Muscle layer of duodenum (tissue), 2 donors: ENCODE measurements around the gene C1orf159.

Experiments
- H3K27ac ChIP-seq: one replicate; pipeline ENCODE4 v1.7.0; 2013; ENCODE audit warnings: mild to moderate bottlenecking, low read length
- H3K27me3 ChIP-seq: one replicate; pipeline ENCODE4 v1.7.0; 2013; ENCODE audit warnings: low read depth, mild to moderate bottlenecking, control low read depth, low read length
- H3K36me3 ChIP-seq, 2 donors: one replicate each; pipeline ENCODE4 v1.7.0; 2013; ENCODE audit warnings: low read length in 2 of 2, control low read depth in 1 of 2, mild to moderate bottlenecking in 1 of 2; ENCODE audit not compliant: insufficient read depth in 2 of 2, control insufficient read depth in 1 of 2
- H3K4me1 ChIP-seq, 2 donors: one replicate each; pipeline ENCODE4 v1.7.0; 2013; ENCODE audit warnings: low read length in 2 of 2, mild to moderate bottlenecking in 2 of 2, control low read depth in 1 of 2, moderate library complexity in 1 of 2; ENCODE audit not compliant: insufficient read depth in 2 of 2, control insufficient read depth in 1 of 2
- H3K4me3 ChIP-seq, 2 donors: one replicate each; pipeline ENCODE4 v1.7.0; 2013; ENCODE audit warnings: low read length in 2 of 2, low read depth in 1 of 2, mild to moderate bottlenecking in 1 of 2
- H3K9me3 ChIP-seq, 2 donors: one replicate each; pipeline ENCODE4 v1.7.0; 2013; ENCODE audit warnings: low read length in 2 of 2, control low read depth in 1 of 2, mild to moderate bottlenecking in 1 of 2; ENCODE audit not compliant: control insufficient read depth in 1 of 2
- donor health status: healthy.

Gene C1orf159

DNA sequence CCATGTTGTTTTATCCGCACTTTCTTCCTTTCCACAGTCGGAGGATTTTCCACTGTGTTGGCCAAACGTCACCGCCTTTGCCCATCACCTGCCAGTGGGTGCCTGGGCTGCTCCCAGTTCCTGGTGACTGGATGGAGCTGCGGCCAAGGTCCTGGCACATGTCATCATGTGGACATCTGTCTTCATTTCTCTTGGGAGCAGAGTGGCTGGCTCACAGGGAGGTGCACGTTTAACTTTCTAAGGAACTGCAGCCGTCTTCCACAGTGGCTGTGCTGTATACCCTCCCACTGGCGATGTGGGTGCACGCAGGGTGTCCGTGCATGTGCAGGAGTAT is 22.3 kb downstream of the C1orf159 start:
- H3K36me3 ChIP-seq: no peaks in the 10 kb centered on the region

GRCh38 chr1:1092894-1093609 is 22.8 kb downstream of the C1orf159 start:
- Histone ChIP-seq H3K4me1 (no peaks in the 10 kb centered on the region), H3K9me3 (no peaks in the 10 kb centered on the region), H3K36me3 (no peaks in the 10 kb centered on the region), H3K4me3 (no peak overlapping the region), H3K27ac (no peak overlapping the region), H3K27me3 (no peaks in the 10 kb centered on the region)

More for the DNA sequence above, 22.3 kb downstream of the C1orf159 start:
- H3K27me3 ChIP-seq: no peaks in the 10 kb centered on the region
- H3K4me1 ChIP-seq: no peaks in the 10 kb centered on the region
- no peak overlapping the region for H3K27ac ChIP-seq
- no peak overlapping the region for H3K4me3 ChIP-seq
- no peaks in the 10 kb centered on the region for H3K9me3 ChIP-seq

GRCh38 chr1:1092149-1092855 is 23.6 kb downstream of the C1orf159 start:
- no peak overlapping the region for H3K27ac ChIP-seq
- H3K27me3 ChIP-seq: no peaks in the 10 kb centered on the region
- H3K4me3 ChIP-seq: no peak overlapping the region
- no peaks in the 10 kb centered on the region for H3K36me3 ChIP-seq
- H3K9me3 ChIP-seq: no peaks in the 10 kb centered on the region
- no peaks in the 10 kb centered on the region for H3K4me1 ChIP-seq

DNA sequence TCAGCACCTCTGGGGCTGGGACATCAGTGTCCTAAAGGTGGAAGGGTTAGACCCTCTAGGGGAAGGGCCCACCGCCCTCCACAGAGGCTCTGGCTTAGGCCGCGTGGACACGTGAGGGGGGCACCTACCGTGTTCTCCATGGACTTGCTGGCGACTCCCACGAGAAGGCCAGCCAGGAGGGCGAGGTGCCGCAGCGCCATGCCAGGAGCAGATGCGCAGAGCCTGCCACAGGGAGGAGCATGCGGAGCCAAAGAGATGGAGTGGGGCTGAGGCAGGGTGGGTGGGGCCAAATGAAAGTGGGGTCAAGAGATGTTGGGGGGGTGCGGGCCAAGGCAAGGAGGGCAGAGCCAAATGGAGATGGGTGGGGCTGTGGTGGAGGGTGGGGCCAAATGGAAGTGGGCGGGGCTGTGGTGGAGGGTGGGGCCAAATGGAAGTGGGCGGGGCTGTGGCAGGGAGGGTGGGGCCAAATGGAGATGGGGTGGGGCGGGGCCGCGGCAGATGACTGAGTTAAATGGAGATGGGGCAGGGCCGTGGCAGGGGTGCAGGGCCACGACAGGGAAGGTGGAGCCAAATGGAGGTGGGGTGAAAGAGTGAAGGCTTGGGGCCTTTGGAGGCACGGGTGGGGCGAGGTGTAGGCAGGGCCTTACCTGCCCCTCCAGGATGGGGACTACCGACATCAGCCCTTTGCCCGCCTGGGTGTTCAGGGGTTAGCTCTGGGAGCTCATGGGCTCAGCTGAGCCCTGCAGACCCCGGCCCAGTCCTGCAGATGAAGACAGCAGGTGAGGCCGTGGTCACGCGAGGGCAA is 24.3 kb downstream of the C1orf159 start:
- H3K27ac ChIP-seq: no peak overlapping the region
- no peak overlapping the region for H3K4me3 ChIP-seq
- H3K9me3 ChIP-seq: no peaks in the 10 kb centered on the region
- H3K4me1 ChIP-seq: no peaks in the 10 kb centered on the region
- no peaks in the 10 kb centered on the region for H3K36me3 ChIP-seq
- no peaks in the 10 kb centered on the region for H3K27me3 ChIP-seq

- no peaks in the 10 kb centered on the region for H3K4me1 ChIP-seq
- no peaks in the 10 kb centered on the region for H3K36me3 ChIP-seq
- H3K4me3 ChIP-seq: no peak overlapping the region
- H3K27ac ChIP-seq: no peak overlapping the region
- H3K27me3 ChIP-seq: no peaks in the 10 kb centered on the region
- H3K9me3 ChIP-seq: no peaks in the 10 kb centered on the region
Observed at GRCh38 chr1:1090424-1091343, 25.2 kb downstream of the C1orf159 start.

GRCh38 chr1:1089731-1090423 is 26.0 kb downstream of the C1orf159 start:
- Histone ChIP-seq H3K27ac (no peak overlapping the region), H3K36me3 (no peaks in the 10 kb centered on the region), H3K27me3 (no peaks in the 10 kb centered on the region), H3K9me3 (no peaks in the 10 kb centered on the region), H3K4me1 (no peaks in the 10 kb centered on the region), H3K4me3 (no peak overlapping the region)

- H3K9me3 ChIP-seq: no peaks in the 10 kb centered on the region
- no peak overlapping the region for H3K4me3 ChIP-seq
- no peaks in the 10 kb centered on the region for H3K4me1 ChIP-seq
- H3K36me3 ChIP-seq: no peaks in the 10 kb centered on the region
- H3K27me3 ChIP-seq: no peaks in the 10 kb centered on the region
- no peak overlapping the region for H3K27ac ChIP-seq
Observed at GRCh38 chr1:1088801-1089680, 26.8 kb downstream of the C1orf159 start.

GRCh38 chr1:1088029-1088800 is 27.7 kb downstream of the C1orf159 start:
- no peaks in the 10 kb centered on the region for H3K9me3 ChIP-seq
- H3K4me1 ChIP-seq: no peaks in the 10 kb centered on the region
- no peak overlapping the region for H3K27ac ChIP-seq
- H3K4me3 ChIP-seq: no peak overlapping the region
- no peaks in the 10 kb centered on the region for H3K36me3 ChIP-seq
- H3K27me3 ChIP-seq: no peaks in the 10 kb centered on the region

GRCh38 chr1:1087351-1088028 is 28.4 kb downstream of the C1orf159 start:
- Histone ChIP-seq H3K4me3 (no peak overlapping the region), H3K9me3 (no peaks in the 10 kb centered on the region), H3K27me3 (no peaks in the 10 kb centered on the region), H3K4me1 (no peaks in the 10 kb centered on the region), H3K27ac (no peak overlapping the region), H3K36me3 (no peaks in the 10 kb centered on the region)
